HUES48 (cell line): ENCODE data around the gene TRIML2.

ENCODE experiments used
- H3K27ac ChIP-seq: one replicate; pipeline ENCODE4 v1.7.0; 2013; ENCODE audit warnings: low read depth, low read length, inconsistent platforms
- H3K27me3 ChIP-seq: 2 replicates; pipeline ENCODE4 v1.6.1; 2013; ENCODE audit warnings: mild to moderate bottlenecking, low read length; ENCODE audit not compliant: control insufficient read depth, insufficient read depth
- H3K36me3 ChIP-seq: 2 replicates; pipeline ENCODE4 v1.6.1; 2013; ENCODE audit warnings: low read length; ENCODE audit not compliant: control insufficient read depth, insufficient read depth
- H3K4me1 ChIP-seq: 2 replicates; pipeline ENCODE4 v1.6.1; 2013; ENCODE audit warnings: mild to moderate bottlenecking, low read length; ENCODE audit not compliant: control insufficient read depth, insufficient read depth
- H3K4me3 ChIP-seq: 2 replicates; pipeline ENCODE4 v1.5.1; 2013; ENCODE audit warnings: mild to moderate bottlenecking, low read depth, low read length
- H3K9ac ChIP-seq: 2 replicates; pipeline ENCODE4 v1.6.1; 2013; ENCODE audit warnings: mild to moderate bottlenecking, low read depth, low read length, moderate library complexity
- H3K9me3 ChIP-seq: 2 replicates; pipeline ENCODE4 v1.6.1; 2013; ENCODE audit warnings: low read length; ENCODE audit not compliant: control insufficient read depth, insufficient read depth

TRIML2 gene, protein sequence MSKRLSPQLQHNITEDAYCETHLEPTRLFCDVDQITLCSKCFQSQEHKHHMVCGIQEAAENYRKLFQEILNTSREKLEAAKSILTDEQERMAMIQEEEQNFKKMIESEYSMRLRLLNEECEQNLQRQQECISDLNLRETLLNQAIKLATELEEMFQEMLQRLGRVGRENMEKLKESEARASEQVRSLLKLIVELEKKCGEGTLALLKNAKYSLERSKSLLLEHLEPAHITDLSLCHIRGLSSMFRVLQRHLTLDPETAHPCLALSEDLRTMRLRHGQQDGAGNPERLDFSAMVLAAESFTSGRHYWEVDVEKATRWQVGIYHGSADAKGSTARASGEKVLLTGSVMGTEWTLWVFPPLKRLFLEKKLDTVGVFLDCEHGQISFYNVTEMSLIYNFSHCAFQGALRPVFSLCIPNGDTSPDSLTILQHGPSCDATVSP

DNA sequence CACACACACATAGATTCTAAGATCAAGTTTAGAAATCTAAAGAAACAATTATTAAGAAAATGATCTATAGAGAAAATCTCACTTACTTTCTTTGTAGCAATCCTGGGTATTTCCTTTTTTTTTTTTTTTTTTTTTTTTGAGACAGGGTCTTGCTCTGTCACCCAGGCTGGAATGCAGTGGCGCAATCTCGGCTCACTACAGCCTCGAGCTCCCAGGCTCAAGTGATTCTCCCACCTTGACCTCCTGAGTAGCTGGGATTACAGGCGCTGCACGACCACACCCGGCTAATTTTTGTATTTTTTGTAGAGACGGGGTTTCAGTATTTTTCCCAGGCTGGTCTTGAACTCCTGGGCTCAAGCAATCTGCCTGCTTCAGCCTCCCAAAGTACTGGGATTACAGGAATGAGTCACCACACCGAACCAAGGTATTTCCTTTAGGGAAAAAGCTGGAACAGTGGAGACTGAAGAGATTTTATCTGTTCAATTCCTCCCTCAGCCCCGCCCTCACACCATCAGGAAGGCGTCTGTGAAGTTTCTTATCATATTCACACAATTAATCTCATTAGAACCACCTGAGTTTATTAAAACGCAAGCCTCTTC, at the start of gene TRIML2:
Gene TRIML2, minus strand, starts transcription at position 447 of the 599 bp plus-strand sequence. CDS start 4,235 bp downstream, outside the sequence.
- Histone ChIP-seq H3K4me3 (peak within 1 kb of the TSS; percentile 66), H3K27me3 (no peaks in the 10 kb centered on the region), H3K36me3 (peaks cover 14% of the 10 kb centered on the region), H3K4me1 (peaks cover 31% of the 10 kb centered on the region), H3K27ac (peak within 1 kb of the TSS; percentile 98), H3K9ac (peak within 1 kb of the TSS; percentile 76), H3K9me3 (no peaks in the 10 kb centered on the region)

DNA sequence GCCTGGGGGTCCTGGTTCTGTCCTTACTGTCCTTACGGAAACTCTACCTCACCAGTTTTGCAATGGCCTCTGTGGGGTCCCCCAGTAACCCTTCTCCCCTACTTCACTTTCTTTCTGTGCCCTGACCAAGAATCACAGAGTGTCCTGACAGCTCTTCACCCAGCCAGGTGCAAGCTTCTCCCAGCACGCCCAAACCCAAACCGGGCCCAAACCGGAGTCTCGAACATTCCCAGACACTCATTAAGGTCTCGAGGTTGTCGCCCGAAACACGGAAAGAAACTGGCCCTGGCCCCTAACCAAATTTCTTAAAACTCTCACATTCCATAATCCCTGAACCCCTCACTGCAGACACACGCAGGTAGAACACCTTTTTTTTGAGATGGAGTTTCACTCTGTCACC, 48.9 kb upstream of the TRIML2 start:
- Histone ChIP-seq H3K4me3 (no peak overlapping the region), H3K9me3 (peaks cover 7% of the 10 kb centered on the region; the same call in 1 of the 2 replicates), H3K27me3 (no peaks in the 10 kb centered on the region), H3K27ac (no peak overlapping the region), H3K36me3 (no peaks in the 10 kb centered on the region), H3K4me1 (no peaks in the 10 kb centered on the region), H3K9ac (no peak overlapping the region)

DNA sequence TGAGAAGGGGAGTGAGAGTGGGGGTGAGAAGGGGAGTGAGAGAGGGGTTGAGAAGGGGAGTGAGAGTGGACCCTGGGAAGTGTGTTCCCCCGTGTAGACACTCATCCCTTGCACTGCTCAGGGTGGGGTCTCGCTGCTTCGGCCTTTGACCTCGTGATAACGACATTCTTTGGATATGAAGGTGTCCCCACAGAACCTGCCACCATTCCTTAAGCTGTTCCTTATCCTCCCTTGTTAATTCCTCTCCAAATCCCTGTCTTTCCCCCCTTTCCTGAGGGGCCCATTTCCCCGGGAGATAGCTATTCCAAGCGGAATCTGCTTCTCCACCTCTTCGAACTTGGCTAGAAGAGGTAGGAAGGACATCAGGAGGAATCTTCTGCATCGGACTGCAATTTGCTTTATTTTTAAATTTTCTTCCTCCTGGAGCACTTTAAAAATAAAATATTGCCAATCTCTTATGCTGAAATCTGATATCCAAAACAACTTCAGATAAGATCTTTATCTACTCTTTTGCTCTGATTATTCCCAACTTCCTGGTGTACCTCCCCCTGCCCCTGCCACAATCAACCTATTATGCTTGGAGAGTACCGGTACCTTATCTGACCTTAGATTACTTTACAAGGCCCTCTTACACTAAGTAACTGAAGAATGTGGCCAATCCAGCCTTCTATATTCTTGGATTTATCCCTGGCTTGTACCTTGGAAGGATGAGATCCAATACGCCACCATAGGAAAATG, 45.4 kb upstream of the TRIML2 start:
- H3K9ac ChIP-seq: no peak overlapping the region
- peaks cover 7% of the 10 kb centered on the region; the same call in 1 of the 2 replicates for H3K9me3 ChIP-seq
- H3K4me3 ChIP-seq: no peak overlapping the region
- H3K27me3 ChIP-seq: no peaks in the 10 kb centered on the region
- H3K4me1 ChIP-seq: no peaks in the 10 kb centered on the region
- no peaks in the 10 kb centered on the region for H3K36me3 ChIP-seq
- no peak overlapping the region for H3K27ac ChIP-seq

DNA sequence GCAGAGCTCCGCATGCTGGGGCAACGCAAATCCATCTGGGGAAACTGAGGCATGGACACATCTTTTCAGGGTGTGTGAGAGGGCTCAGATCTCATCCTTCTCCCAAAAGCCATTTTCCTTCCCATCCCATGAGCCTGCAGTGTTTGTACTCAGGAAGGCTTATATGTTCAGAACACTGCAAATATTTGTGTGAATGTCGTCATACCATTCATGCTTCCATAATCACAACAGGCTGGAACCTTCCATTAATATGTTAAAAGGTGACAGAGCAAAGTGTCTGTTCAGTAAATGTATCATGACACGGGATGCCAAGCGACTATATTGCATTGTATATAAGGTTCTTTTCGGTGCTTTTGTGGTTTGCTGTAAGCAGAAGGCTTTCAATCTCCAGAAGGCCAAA, 38.4 kb upstream of the TRIML2 start:
- no peaks in the 10 kb centered on the region for H3K36me3 ChIP-seq
- no peak overlapping the region for H3K27ac ChIP-seq
- H3K9me3 ChIP-seq: no peaks in the 10 kb centered on the region
- no peak overlapping the region for H3K9ac ChIP-seq
- H3K27me3 ChIP-seq: no peaks in the 10 kb centered on the region
- no peak overlapping the region for H3K4me3 ChIP-seq
- no peaks in the 10 kb centered on the region for H3K4me1 ChIP-seq

DNA sequence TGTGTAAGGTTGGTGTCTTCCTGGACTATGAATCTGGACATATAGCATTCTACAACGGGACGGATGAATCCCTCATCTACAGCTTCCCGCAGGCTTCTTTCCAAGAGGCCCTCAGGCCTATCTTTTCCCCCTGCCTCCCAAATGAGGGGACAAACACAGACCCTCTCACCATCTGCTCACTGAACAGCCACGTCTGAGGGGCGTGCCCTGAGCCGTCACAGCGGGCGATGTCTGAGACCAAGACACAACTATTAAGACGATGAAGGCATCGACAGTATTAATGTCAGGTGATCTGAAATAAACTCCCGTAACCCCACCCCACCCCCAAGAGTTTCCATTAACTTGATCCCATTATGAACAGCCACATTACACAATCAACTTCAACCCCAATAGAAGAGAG, 37.8 kb upstream of the TRIML2 start:
- no peak overlapping the region for H3K9ac ChIP-seq
- no peaks in the 10 kb centered on the region for H3K27me3 ChIP-seq
- H3K36me3 ChIP-seq: no peaks in the 10 kb centered on the region
- no peak overlapping the region for H3K27ac ChIP-seq
- no peaks in the 10 kb centered on the region for H3K9me3 ChIP-seq
- H3K4me1 ChIP-seq: no peaks in the 10 kb centered on the region
- H3K4me3 ChIP-seq: no peak overlapping the region

DNA sequence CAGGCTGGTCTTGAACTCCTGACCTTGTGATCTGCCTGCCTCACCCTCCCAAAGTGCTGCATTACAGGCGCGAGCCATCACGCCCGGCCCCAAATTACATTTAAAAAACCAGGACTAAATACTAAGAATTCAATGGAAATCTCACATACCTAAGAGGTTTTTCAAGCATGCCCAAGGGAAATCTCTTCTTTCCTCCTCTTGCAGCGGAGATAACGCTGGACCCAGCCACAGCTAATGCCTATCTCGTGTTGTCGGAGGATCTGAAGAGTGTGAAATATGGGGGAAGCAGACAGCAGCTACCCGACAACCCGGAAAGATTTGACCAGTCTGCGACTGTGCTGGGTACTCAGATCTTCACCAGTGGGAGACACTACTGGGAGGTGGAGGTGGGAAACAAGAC, 37.2 kb upstream of the TRIML2 start:
- no peak overlapping the region for H3K9ac ChIP-seq
- H3K9me3 ChIP-seq: no peaks in the 10 kb centered on the region
- H3K4me3 ChIP-seq: no peak overlapping the region
- H3K27ac ChIP-seq: no peak overlapping the region
- no peaks in the 10 kb centered on the region for H3K27me3 ChIP-seq
- no peaks in the 10 kb centered on the region for H3K4me1 ChIP-seq
- no peaks in the 10 kb centered on the region for H3K36me3 ChIP-seq

DNA sequence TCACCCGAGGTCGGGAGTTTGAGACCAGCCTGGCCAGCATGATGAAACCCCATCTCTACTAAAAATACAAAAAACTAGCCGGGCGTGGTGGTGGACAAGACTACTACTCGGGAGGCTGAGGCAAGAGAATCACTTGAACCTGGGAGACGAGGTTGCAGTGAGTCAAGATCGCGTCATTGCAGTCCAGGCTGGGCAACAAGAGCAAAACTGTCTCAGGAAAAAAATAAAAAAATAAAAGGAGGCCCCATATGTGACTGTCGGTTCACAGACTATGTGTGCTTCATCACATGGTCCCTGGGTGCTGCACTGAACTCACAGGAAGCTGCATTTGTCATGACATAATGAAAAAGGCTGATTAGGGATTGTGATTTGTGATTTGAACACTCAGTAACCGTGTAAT, 36.2 kb upstream of the TRIML2 start:
- Histone ChIP-seq H3K27me3 (no peaks in the 10 kb centered on the region), H3K9ac (no peak overlapping the region), H3K27ac (no peak overlapping the region), H3K9me3 (no peaks in the 10 kb centered on the region), H3K36me3 (no peaks in the 10 kb centered on the region), H3K4me1 (no peaks in the 10 kb centered on the region), H3K4me3 (no peak overlapping the region)

DNA sequence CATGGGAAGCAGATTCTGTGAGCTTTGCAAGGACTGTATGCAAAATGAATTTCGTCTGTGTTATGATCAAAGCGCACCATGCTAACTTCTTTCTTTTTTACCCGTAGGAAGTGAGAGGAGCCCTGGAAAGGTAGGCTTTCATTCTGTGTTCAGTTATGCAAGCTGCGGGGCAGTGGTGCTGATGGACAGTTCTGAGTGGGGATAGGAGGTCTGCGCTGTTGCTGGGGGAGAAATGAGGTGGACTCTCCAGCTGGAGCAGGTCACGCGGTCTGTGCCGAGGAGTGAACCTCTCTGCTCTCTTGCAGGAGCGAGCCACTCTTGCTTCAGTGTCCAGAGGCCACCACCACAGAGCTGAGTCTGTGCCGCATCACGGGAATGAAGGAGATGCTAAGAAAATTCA, 34.3 kb upstream of the TRIML2 start:
- Histone ChIP-seq H3K9me3 (no peaks in the 10 kb centered on the region), H3K4me1 (no peaks in the 10 kb centered on the region), H3K4me3 (no peak overlapping the region), H3K27me3 (no peaks in the 10 kb centered on the region), H3K9ac (no peak overlapping the region), H3K27ac (no peak overlapping the region), H3K36me3 (no peaks in the 10 kb centered on the region)

DNA sequence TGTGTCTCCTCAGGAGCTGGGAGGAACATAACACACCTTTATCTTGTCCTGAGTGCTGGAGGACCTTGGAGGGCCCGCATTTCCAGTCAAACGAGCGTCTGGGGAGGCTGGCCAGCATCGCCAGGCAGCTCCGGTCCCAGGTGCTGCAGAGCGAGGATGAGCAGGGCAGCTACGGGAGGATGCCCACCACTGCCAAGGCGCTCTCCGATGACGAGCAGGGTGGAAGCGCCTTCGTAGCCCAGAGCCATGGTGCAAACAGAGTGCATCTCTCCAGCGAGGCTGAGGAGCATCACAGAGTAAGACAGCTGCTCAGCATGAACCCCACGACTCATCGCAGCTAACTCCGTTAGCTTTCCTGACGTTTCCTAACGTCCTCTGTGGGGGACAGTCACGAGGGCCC, 30.3 kb upstream of the TRIML2 start:
- no peak overlapping the region for H3K27ac ChIP-seq
- no peaks in the 10 kb centered on the region for H3K36me3 ChIP-seq
- no peak overlapping the region for H3K4me3 ChIP-seq
- no peaks in the 10 kb centered on the region for H3K27me3 ChIP-seq
- no peak overlapping the region for H3K9ac ChIP-seq
- H3K9me3 ChIP-seq: no peaks in the 10 kb centered on the region
- no peaks in the 10 kb centered on the region for H3K4me1 ChIP-seq

DNA sequence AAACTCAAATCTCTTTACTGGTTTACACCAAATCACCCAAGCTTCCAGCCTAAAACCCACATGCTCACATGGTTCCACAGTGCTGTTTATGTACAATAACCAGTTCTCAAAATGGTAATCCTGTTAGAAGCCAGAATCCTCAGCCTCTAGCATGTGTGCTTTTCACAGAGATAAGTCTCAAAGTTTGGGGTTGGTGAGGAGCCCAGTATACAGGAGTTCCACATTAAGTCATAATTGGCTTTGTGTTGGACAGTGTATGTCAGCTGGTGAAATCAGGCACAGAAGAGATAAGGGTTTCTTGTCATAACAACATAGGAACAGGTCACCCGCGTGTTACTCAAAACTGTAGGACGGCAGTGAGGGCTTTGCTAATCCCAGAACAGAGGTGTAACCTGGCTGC, 29.7 kb upstream of the TRIML2 start, which contains the start of gene TRIML1:
Gene TRIML1, plus strand, starts transcription at position 301 of the 400 bp plus-strand sequence. CDS start 118 bp downstream, outside the sequence.
- H3K9me3 ChIP-seq: no peaks in the 10 kb centered on the region
- no peak within 1 kb of the TSS for H3K27ac ChIP-seq
- H3K4me1 ChIP-seq: no peaks in the 10 kb centered on the region
- H3K9ac ChIP-seq: no peak within 1 kb of the TSS
- no peak within 1 kb of the TSS for H3K4me3 ChIP-seq
- no peaks in the 10 kb centered on the region for H3K27me3 ChIP-seq
- H3K36me3 ChIP-seq: no peaks in the 10 kb centered on the region

DNA sequence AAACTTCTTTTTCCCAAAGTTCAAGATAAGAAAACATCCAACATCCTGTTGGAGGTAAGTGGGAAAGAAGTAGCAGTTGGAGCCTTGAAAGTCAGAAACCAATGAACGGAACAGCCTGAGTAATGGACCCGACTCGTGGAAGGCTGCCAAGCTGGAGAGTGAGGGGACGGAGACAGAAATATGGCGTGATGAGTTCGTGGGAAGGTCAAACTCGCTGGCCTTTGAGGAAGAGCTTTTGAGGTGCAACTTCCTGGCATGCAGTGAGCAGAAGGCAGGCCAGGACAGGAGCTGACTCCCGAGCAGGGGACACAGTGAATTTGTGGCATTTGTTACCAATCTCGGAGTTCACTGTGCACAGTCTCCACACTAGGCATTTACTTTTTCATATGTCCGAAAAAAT, 28.8 kb upstream of the TRIML2 start:
- Histone ChIP-seq H3K27me3 (no peaks in the 10 kb centered on the region), H3K4me1 (no peaks in the 10 kb centered on the region), H3K9me3 (no peaks in the 10 kb centered on the region), H3K27ac (no peak overlapping the region), H3K36me3 (no peaks in the 10 kb centered on the region), H3K4me3 (no peak overlapping the region), H3K9ac (no peak overlapping the region)
